ENCODE results near the gene PCCA.
"Not testable (repeated sequence)": the region's sequence is repeated elsewhere in the genome, so short reads cannot be mapped to it uniquely, and the experiment has no call there.

Gene PCCA

DNA sequence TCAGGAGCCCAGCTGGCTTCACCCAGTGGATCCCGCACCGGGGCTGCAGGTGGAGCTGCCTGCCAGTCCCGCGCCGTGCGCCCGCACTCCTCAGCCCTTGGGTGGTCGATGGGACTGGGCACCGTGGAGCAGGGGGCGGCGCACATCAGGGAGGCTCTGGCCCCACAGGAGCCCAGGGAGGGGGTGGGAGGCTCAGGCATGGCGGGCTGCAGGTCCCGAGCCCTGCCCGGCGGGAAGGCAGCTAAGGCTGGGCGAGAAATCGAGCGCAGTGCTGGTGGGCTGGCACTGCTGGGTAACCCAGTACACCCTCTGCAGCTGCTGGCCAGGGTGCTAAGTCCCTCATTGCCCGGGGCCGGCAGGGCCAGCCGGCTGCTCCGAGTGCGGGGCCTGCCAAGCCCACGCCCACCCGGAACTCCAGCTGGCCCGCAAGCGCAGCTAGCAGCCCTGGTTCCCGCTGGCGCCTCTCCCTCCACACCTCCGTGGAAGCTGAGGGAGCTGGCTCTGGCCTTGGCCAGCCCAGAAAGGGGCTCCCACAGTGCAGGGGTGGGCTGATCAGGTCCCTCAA lies 135.2 kb downstream of the PCCA start:
- H3K27ac ChIP-seq (ENCODE audit: low read length); H3K4me3 ChIP-seq (ENCODE audit: low read depth in 1 of 2, low read length in 2 of 2); H3K27me3 ChIP-seq (ENCODE audit: low read depth, low read length); H3K9me3 ChIP-seq (ENCODE audit: control insufficient read depth in 1 of 2, low read length in 2 of 2); H3K4me1 ChIP-seq (ENCODE audit: control insufficient read depth in 1 of 2, insufficient read depth in 2 of 2, low read length in 2 of 2); H3K36me3 ChIP-seq (ENCODE audit: control insufficient read depth in 1 of 2, insufficient read depth in 2 of 2, low read length in 2 of 2): not testable (repeated sequence)

DNA sequence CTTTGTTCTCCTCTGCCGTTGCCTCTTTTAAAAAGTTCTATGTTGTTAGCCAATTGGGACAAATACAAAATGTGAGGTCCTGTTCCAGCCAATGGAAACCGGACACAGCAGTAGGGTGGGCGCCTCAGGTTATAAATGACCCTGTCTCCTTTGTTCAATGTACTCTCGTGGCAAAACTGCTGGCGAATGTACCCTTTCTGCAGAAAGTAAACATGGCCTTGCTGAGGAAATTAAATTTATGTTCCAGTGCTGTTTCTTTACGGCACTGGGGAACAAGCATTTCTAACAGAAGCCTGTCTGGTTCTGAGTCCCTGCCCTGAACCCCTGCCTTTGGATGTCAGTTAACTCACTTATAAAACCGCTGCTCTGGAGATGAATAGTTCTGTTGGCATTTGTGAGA lies 140.7 kb downstream of the PCCA start:
- Histone ChIP-seq H3K9me3 (ENCODE audit: control insufficient read depth in 1 of 2, low read length in 2 of 2) (no peaks in the 10 kb centered on the region), H3K27ac (ENCODE audit: low read length) (no peak overlapping the region), H3K4me1 (ENCODE audit: control insufficient read depth in 1 of 2, insufficient read depth in 2 of 2, low read length in 2 of 2) (peaks cover 0 to 4% of the 10 kb centered on the region in 2 donors), H3K27me3 (ENCODE audit: low read depth, low read length) (no peaks in the 10 kb centered on the region), H3K36me3 (ENCODE audit: control insufficient read depth in 1 of 2, insufficient read depth in 2 of 2, low read length in 2 of 2) (no peaks in the 10 kb centered on the region), H3K4me3 (ENCODE audit: low read depth in 1 of 2, low read length in 2 of 2) (no peak overlapping the region)

DNA sequence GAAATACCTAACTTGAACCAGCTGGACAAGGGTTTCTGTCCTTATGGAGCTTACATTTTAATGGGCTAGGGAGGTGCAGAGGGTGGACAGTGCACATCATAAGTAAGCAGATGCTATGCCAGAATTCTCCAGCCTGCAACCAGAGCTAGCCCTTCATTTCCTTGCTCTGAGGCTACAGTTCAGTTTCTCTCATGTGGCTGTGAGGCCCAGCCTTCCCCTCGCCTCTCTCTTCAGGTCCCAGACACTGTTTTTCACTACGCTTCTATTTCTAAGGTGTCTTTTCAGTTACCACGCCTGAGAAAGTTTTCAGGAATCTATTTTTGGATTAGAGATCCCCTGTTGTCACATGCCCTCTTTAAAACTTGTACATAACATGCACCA lies 141.9 kb downstream of the PCCA start:
- Histone ChIP-seq H3K27ac (ENCODE audit: low read length) (no peak overlapping the region), H3K9me3 (ENCODE audit: control insufficient read depth in 1 of 2, low read length in 2 of 2) (no peaks in the 10 kb centered on the region), H3K27me3 (ENCODE audit: low read depth, low read length) (no peaks in the 10 kb centered on the region), H3K4me1 (ENCODE audit: control insufficient read depth in 1 of 2, insufficient read depth in 2 of 2, low read length in 2 of 2) (peaks cover 0 to 8% of the 10 kb centered on the region in 2 donors), H3K4me3 (ENCODE audit: low read depth in 1 of 2, low read length in 2 of 2) (no peak overlapping the region), H3K36me3 (ENCODE audit: control insufficient read depth in 1 of 2, insufficient read depth in 2 of 2, low read length in 2 of 2) (no peaks in the 10 kb centered on the region)

DNA sequence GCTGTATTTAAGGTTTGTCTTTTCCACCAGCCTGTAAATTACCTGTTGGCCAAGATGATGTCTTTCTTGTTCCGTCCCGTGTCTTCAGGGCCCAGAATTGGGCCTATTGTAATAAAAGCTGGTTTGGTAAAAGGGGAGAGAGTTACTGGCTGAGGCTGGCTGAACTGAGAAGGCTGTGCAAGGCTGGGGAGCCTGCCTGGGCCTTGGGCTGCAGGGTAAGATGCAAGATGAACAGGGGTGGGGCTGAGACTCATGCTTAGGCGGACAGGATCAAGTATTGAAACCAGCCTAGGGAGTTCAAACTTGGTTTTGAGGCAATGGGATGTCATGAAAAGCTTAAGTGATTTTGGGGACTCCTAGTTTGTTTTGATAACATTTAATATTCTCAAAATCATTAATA lies 142.3 kb downstream of the PCCA start:
- Histone ChIP-seq H3K4me1 (ENCODE audit: control insufficient read depth in 1 of 2, insufficient read depth in 2 of 2, low read length in 2 of 2) (peaks cover 0 to 8% of the 10 kb centered on the region in 2 donors), H3K27me3 (ENCODE audit: low read depth, low read length) (no peaks in the 10 kb centered on the region), H3K36me3 (ENCODE audit: control insufficient read depth in 1 of 2, insufficient read depth in 2 of 2, low read length in 2 of 2) (no peaks in the 10 kb centered on the region), H3K27ac (ENCODE audit: low read length) (no peak overlapping the region), H3K4me3 (ENCODE audit: low read depth in 1 of 2, low read length in 2 of 2) (no peak overlapping the region), H3K9me3 (ENCODE audit: control insufficient read depth in 1 of 2, low read length in 2 of 2) (no peaks in the 10 kb centered on the region)

DNA sequence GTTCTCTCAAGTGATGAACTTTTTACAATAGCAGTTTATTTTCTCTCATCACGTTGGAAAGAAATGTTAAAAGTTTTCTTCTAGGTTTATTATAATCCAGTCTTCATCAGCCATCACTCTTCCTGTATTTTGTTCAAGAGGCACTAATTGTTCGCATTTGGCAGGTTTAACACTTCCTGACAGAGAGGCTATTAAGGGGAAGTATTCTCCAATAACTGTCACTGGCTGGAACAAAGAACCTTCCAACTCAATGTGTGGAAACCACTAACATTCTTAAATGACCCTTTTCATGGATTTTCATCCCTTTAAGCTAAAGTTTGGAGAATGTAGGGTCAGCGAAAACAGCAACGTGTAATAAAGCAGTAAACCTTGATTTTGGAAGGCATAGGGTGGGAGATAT lies 145.1 kb downstream of the PCCA start:
- H3K27ac ChIP-seq (ENCODE audit: low read length): no peak overlapping the region
- H3K36me3 ChIP-seq (ENCODE audit: control insufficient read depth in 1 of 2, insufficient read depth in 2 of 2, low read length in 2 of 2): no peaks in the 10 kb centered on the region
- H3K4me3 ChIP-seq (ENCODE audit: low read depth in 1 of 2, low read length in 2 of 2): no peak overlapping the region
- H3K4me1 ChIP-seq (ENCODE audit: control insufficient read depth in 1 of 2, insufficient read depth in 2 of 2, low read length in 2 of 2): peaks cover 0 to 8% of the 10 kb centered on the region in 2 donors
- H3K27me3 ChIP-seq (ENCODE audit: low read depth, low read length): no peaks in the 10 kb centered on the region
- H3K9me3 ChIP-seq (ENCODE audit: control insufficient read depth in 1 of 2, low read length in 2 of 2): no peaks in the 10 kb centered on the region

DNA sequence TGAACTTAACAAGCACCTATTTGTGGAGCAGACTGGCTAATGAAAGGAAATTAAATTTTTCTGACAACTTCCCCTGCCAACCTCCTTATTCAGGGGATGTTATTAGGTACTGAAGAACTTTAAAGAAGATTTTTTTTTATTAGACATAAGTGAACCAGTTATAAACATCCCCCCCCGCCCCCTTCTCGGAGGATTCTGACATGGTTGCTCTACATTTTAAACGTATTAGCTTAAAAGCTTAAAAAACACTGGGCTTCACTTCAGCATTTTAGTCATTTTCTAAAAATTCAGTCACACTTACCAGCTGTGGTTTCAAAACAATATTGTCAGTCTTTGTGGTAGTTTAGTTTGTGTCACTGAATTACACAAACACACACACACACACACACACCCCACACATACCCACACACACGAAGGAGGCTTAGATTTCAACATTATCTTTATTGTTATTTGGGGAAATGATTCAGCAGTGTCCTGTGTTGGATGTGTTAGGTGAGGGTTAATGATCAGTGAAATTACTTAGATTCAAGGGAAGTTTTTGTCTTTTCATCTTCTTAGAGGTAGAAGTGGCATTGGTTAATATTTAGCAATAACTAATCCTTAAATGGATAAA lies 145.7 kb downstream of the PCCA start:
- Histone ChIP-seq H3K27ac (ENCODE audit: low read length) (no peak overlapping the region), H3K9me3 (ENCODE audit: control insufficient read depth in 1 of 2, low read length in 2 of 2) (no peaks in the 10 kb centered on the region), H3K4me3 (ENCODE audit: low read depth in 1 of 2, low read length in 2 of 2) (no peak overlapping the region), H3K4me1 (ENCODE audit: control insufficient read depth in 1 of 2, insufficient read depth in 2 of 2, low read length in 2 of 2) (peaks cover 0 to 8% of the 10 kb centered on the region in 2 donors), H3K27me3 (ENCODE audit: low read depth, low read length) (no peaks in the 10 kb centered on the region), H3K36me3 (ENCODE audit: control insufficient read depth in 1 of 2, insufficient read depth in 2 of 2, low read length in 2 of 2) (no peaks in the 10 kb centered on the region)

DNA sequence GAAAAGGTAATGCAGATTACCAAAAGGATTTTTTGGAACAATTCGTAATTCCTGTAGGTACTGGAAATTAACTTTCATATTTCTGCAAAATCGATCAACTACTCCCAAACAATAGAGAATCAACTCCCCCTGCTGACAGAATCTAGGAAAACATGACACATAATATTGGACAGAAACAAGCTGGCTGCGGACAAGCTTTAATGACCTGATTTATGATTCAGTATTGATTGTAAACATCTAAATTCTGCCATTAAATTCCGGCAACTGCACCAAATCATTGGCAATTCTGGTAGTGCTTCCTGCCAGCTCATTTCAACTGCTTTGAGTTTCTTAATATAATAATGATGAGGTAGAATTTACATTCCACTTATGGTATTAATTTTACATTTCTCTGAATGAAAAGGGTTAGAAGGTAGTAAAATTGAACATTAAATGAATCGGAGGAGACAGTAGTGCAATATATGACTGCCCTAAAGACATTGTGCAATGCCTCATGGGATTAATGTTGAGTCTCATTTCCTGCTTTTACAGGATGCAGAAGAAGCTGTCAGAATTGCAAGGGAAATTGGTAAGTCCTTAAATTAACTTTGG lies 146.5 kb downstream of the PCCA start:
- no peak overlapping the region for H3K27ac ChIP-seq (ENCODE audit: low read length)
- H3K27me3 ChIP-seq (ENCODE audit: low read depth, low read length): no peaks in the 10 kb centered on the region
- peaks cover 0 to 8% of the 10 kb centered on the region in 2 donors for H3K4me1 ChIP-seq (ENCODE audit: control insufficient read depth in 1 of 2, insufficient read depth in 2 of 2, low read length in 2 of 2)
- no peaks in the 10 kb centered on the region for H3K36me3 ChIP-seq (ENCODE audit: control insufficient read depth in 1 of 2, insufficient read depth in 2 of 2, low read length in 2 of 2)
- H3K4me3 ChIP-seq (ENCODE audit: low read depth in 1 of 2, low read length in 2 of 2): no peak overlapping the region
- no peaks in the 10 kb centered on the region for H3K9me3 ChIP-seq (ENCODE audit: control insufficient read depth in 1 of 2, low read length in 2 of 2)

DNA sequence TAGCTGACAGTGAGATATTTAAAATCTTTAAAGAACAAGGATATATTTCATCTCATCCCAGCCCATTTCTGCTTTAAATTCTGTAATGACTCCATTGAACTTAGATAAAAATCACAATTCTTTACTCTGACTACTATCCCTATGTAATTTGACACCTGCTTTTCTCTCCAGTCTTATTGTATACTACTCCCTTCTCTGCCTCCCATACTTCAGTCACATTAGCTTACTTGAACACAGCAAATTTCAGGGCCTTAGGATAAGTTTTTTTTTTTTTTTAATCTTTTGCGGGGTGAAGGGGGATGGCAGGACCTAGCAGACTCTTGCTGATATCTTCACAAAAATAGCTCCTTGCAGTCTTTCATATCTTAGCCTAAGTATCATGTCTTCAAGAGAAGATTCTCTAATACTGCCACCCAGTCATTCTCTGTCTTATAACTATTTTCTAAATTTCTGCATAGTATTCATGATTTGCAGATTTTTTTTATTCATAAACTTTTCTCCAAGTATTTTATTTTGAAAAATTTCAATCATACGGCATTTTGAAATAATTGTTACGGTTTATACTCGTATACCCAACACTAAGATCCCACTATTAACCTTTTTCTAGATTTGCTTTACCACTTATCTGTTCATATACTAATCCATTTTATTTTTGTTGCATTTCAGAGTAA lies 151.4 kb downstream of the PCCA start:
- H3K27ac ChIP-seq (ENCODE audit: low read length): no peak overlapping the region
- peaks cover 0 to 6% of the 10 kb centered on the region in 2 donors for H3K4me1 ChIP-seq (ENCODE audit: control insufficient read depth in 1 of 2, insufficient read depth in 2 of 2, low read length in 2 of 2)

DNA sequence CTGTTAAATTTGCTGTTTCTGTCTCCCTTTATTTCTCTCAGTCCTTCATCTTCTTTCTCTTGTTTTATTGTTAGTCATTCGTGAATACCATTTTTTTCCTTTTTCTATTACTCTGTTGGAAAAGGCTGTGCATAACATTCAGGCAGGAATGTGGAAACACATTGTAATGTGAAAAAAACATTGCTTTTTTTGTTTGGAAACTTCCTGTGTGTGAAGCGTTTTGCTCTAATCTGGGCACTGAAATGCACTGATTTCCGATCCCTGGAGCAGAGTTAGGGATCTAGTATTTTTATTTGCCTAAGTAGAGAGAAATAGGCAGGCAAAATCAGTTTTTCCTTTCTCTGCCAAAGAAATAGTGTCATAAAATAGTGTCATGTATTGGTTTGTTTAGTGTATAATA lies 155.5 kb downstream of the PCCA start:
- no peak overlapping the region for H3K4me3 ChIP-seq (ENCODE audit: low read depth in 1 of 2, low read length in 2 of 2)
- H3K27me3 ChIP-seq (ENCODE audit: low read depth, low read length): no peaks in the 10 kb centered on the region
- H3K9me3 ChIP-seq (ENCODE audit: control insufficient read depth in 1 of 2, low read length in 2 of 2): peaks cover 2 to 4% of the 10 kb centered on the region in 2 donors
- H3K4me1 ChIP-seq (ENCODE audit: control insufficient read depth in 1 of 2, insufficient read depth in 2 of 2, low read length in 2 of 2): peaks cover 0 to 6% of the 10 kb centered on the region in 2 donors
- H3K27ac ChIP-seq (ENCODE audit: low read length): no peak overlapping the region
- peaks cover 0 to 2% of the 10 kb centered on the region in 2 donors for H3K36me3 ChIP-seq (ENCODE audit: control insufficient read depth in 1 of 2, insufficient read depth in 2 of 2, low read length in 2 of 2)

More for the DNA sequence above, 151.4 kb downstream of the PCCA start:
- Histone ChIP-seq H3K9me3 (ENCODE audit: control insufficient read depth in 1 of 2, low read length in 2 of 2) (no peaks in the 10 kb centered on the region), H3K27me3 (ENCODE audit: low read depth, low read length) (no peaks in the 10 kb centered on the region), H3K4me3 (ENCODE audit: low read depth in 1 of 2, low read length in 2 of 2) (no peak overlapping the region), H3K36me3 (ENCODE audit: control insufficient read depth in 1 of 2, insufficient read depth in 2 of 2, low read length in 2 of 2) (peaks cover 0 to 2% of the 10 kb centered on the region in 2 donors)

DNA sequence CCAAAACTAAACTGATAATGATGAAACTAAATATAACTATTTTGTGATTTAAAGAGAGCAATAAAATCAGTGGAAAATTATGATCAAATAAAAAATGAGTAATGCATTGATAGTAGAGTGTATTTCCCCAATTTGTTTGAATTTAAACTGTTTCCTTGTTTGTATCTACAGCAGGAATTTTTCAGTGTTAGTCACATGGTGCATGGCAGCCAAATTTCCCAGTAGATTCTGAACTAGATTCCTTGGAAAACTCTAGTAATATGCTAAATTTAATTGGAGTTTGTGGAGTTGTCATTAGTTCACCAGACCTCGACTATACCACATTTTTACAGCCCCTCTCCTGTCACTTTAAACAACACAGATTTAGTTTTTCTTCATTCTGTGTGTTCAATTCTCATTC lies 156.2 kb downstream of the PCCA start:
- Histone ChIP-seq H3K4me3 (ENCODE audit: low read depth in 1 of 2, low read length in 2 of 2) (no peak overlapping the region), H3K27ac (ENCODE audit: low read length) (no peak overlapping the region), H3K9me3 (ENCODE audit: control insufficient read depth in 1 of 2, low read length in 2 of 2) (peaks cover 2 to 4% of the 10 kb centered on the region in 2 donors), H3K27me3 (ENCODE audit: low read depth, low read length) (no peaks in the 10 kb centered on the region), H3K4me1 (ENCODE audit: control insufficient read depth in 1 of 2, insufficient read depth in 2 of 2, low read length in 2 of 2) (peaks cover 0 to 6% of the 10 kb centered on the region in 2 donors), H3K36me3 (ENCODE audit: control insufficient read depth in 1 of 2, insufficient read depth in 2 of 2, low read length in 2 of 2) (peaks cover 0 to 2% of the 10 kb centered on the region in 2 donors)

DNA sequence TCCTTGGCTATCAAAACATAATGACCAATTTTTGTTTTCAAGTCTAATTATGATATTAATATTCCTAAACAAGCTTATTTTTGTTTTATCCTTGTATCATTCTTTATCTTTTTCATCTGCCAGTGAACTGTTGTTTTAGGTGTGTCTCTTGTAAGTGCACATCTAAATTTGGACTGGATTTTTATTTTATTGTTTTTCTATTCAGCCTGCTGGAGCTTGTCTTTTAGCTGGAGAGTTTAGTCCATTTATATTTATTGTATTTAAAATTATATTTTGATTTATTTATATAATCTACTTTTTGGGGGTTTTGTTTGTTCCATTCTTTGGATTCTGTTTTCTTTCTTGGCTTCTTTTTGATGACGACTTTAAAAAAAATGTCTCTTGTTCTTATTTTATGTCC lies 159.0 kb downstream of the PCCA start:
- Histone ChIP-seq H3K9me3 (ENCODE audit: control insufficient read depth in 1 of 2, low read length in 2 of 2) (peaks cover 2 to 4% of the 10 kb centered on the region in 2 donors), H3K4me1 (ENCODE audit: control insufficient read depth in 1 of 2, insufficient read depth in 2 of 2, low read length in 2 of 2) (peaks cover 0 to 6% of the 10 kb centered on the region in 2 donors), H3K27me3 (ENCODE audit: low read depth, low read length) (no peaks in the 10 kb centered on the region), H3K27ac (ENCODE audit: low read length) (no peak overlapping the region), H3K36me3 (ENCODE audit: control insufficient read depth in 1 of 2, insufficient read depth in 2 of 2, low read length in 2 of 2) (peaks cover 0 to 2% of the 10 kb centered on the region in 2 donors), H3K4me3 (ENCODE audit: low read depth in 1 of 2, low read length in 2 of 2) (no peak overlapping the region)

Measured in muscle layer of duodenum (tissue), 2 donors.